Panc1 (cell line): ENCODE results near the gene POLN. TPM values are rescaled to one million over a fixed set of nuclear protein-coding genes. Genes with fewer than 3 reads are reported as not detected.

Experiments used
- ATAC-seq: fragments of 200-7000 bp; cut with Tn5 transposase; 2 replicates; pipeline ENCODE4 v1.9.1; 2020; ENCODE audit warnings: mild to moderate bottlenecking, moderate library complexity
- BruUV-seq: library from RNA; stranded (reverse); fragments of 400-500 nt; replicated peaks from 2 replicates; lab custom pipeline; 2021; lab: Mats Ljungman, UMichigan
- CTCF ChIA-PET: fragments of 300-600 bp; sonication (Branson Sonifier 250); formaldehyde crosslinking; loops from one replicate; lab custom pipeline; 2022; ENCODE audit warnings: antibody characterized with exemption; lab: Charles Lee
- POLR2A ChIA-PET: fragments of 300-600 bp; sonication (Branson Sonifier 250); formaldehyde crosslinking; loops from one replicate; lab custom pipeline; 2022; ENCODE audit warnings: antibody characterized with exemption; lab: Charles Lee
- DNase-seq: peaks from one replicate; pipeline ENCODE4 v3.0.0-alpha.2; 2010; ENCODE audit warnings: low read depth, low spot score
- H3K27ac ChIP-seq: 2 replicates; pipeline ENCODE4 v1.5.1; 2011; ENCODE audit warnings: mild to moderate bottlenecking, low read length, inconsistent platforms
- H3K27me3 ChIP-seq: fragments of 200-500 bp; sonication (Bioruptor generic); 2 replicates; pipeline ENCODE4 v1.6.0; 2014; ENCODE audit warnings: low read length, inconsistent platforms; ENCODE audit not compliant: control insufficient read depth, insufficient read depth
- H3K36me3 ChIP-seq: fragments of 200-500 bp; sonication (Bioruptor generic); 2 replicates; pipeline ENCODE4 v1.5.1; 2014; ENCODE audit warnings: inconsistent platforms, mild to moderate bottlenecking, low read length, moderate library complexity; ENCODE audit not compliant: control insufficient read depth, insufficient read depth
- H3K4me1 ChIP-seq: 2 replicates; pipeline ENCODE4 v1.5.1; 2011; ENCODE audit warnings: inconsistent platforms, mild to moderate bottlenecking, low read length, moderate library complexity; ENCODE audit not compliant: control insufficient read depth, insufficient read depth
- H3K4me3 ChIP-seq, 2 experiments: 2 replicates each; pipeline ENCODE4 v1.5.1; 2011 to 2012; ENCODE audit warnings: low read depth in 2 of 2, low read length in 2 of 2, mild to moderate bottlenecking in 2 of 2, inconsistent platforms in 1 of 2, moderate library complexity in 1 of 2
- H3K9me3 ChIP-seq: fragments of 200-500 bp; sonication (Bioruptor generic); 2 replicates; pipeline ENCODE4 v1.5.1; 2014; ENCODE audit warnings: low read depth, mild to moderate bottlenecking, inconsistent platforms, low read length, moderate library complexity; ENCODE audit not compliant: control insufficient read depth, insufficient read depth
- POLR2AphosphoS5 ChIP-seq: IDR thresholded peaks from 2 replicates; pipeline ENCODE4 v1.6.1; 2012; ENCODE audit warnings: mild to moderate bottlenecking, low read depth, low read length, moderate library complexity
- SIN3A ChIP-seq: IDR thresholded peaks from 2 replicates; pipeline ENCODE4 v1.6.1; 2012; ENCODE audit warnings: low read depth, mild to moderate bottlenecking, low read length, moderate library complexity, borderline replicate concordance; ENCODE audit not compliant: insufficient read depth
- TCF7L2 ChIP-seq: IDR thresholded peaks from 2 replicates; pipeline ENCODE4 v1.6.1; 2011; ENCODE audit warnings: mild to moderate bottlenecking, low read depth, low read length, inconsistent platforms
- in situ Hi-C: cut with HindIII; loops from 2 replicates; pipeline ENCODE4 v1.10.0; 2016; ENCODE audit warnings: low sequenced_read_pairs, low pct_unique_long_range_greater_than_20kb
- intact Hi-C: fragments of 100-400 bp; cut with micrococcal nuclease; formaldehyde crosslinking; loops from one replicate; pipeline ENCODE4 v1.10.0; 2022; ENCODE audit not compliant: unreplicated experiment
- total RNA-seq: library from RNA; stranded (reverse); gene quantifications from one replicate; pipeline ENCODE4 v1.2.1, GENCODE V29; 2021; ENCODE audit not compliant: unreplicated experiment
- TF ChIP-seq, protein P1 (sequence below), 2 experiments: IDR thresholded peaks; 2 replicates each; pipeline ENCODE4 v1.6.1; 2011 to 2012; ENCODE audit warnings: low read depth in 2 of 2, control low read depth in 1 of 2, low read length in 1 of 2, mild to moderate bottlenecking in 1 of 2, moderate library complexity in 1 of 2; ENCODE audit not compliant: insufficient read depth in 1 of 2
- TF ChIP-seq, protein P2 (sequence below): fragments of 450-650 bp; IDR thresholded peaks from 2 replicates; pipeline ENCODE4 v1.5.1; 2017; ENCODE audit warnings: mild to moderate bottlenecking

Gene POLN
- total RNA-seq, 1 experiment from 2014 or later, result 4.3 TPM

DNA sequence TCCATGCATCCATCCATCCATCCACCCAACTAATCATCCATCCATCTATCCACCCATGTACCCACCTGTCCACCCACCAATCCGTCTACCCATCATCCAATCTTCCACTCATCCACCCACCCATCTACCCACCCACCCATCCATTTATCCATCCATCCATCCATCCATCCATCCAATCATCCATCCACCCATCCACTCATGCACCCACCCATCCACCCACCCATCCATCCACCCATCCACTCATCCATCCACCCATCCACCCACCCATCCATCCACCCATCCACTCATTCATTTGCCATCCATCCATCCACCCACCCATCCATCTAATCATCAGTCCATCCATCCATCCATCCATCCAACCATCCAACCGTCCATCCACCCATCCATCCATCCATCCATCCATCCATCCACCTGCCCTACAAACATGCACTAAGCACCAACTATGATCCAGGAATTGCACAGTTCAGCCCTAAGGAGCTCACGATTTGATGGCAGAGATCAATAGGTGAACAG, 41.3 kb upstream of the POLN start:
- ATAC-seq, result no peak
- Histone ChIP-seq H3K9me3 (no peaks in the 10 kb centered on the region), H3K27ac (no peak overlapping the region), H3K27me3 (no peaks in the 10 kb centered on the region), H3K4me1 (no peaks in the 10 kb centered on the region), H3K36me3 (no peaks in the 10 kb centered on the region), H3K4me3 (no peak overlapping the region)
- ChIA-PET CTCF (no interaction called here), POLR2A (no interaction called here)
- BruUV-seq, result no TSS peak
- no peak for DNase-seq
- intact Hi-C loops, result no loop called here
- in situ Hi-C loops, result no loop called here
- TF ChIP-seq, protein P1, sequence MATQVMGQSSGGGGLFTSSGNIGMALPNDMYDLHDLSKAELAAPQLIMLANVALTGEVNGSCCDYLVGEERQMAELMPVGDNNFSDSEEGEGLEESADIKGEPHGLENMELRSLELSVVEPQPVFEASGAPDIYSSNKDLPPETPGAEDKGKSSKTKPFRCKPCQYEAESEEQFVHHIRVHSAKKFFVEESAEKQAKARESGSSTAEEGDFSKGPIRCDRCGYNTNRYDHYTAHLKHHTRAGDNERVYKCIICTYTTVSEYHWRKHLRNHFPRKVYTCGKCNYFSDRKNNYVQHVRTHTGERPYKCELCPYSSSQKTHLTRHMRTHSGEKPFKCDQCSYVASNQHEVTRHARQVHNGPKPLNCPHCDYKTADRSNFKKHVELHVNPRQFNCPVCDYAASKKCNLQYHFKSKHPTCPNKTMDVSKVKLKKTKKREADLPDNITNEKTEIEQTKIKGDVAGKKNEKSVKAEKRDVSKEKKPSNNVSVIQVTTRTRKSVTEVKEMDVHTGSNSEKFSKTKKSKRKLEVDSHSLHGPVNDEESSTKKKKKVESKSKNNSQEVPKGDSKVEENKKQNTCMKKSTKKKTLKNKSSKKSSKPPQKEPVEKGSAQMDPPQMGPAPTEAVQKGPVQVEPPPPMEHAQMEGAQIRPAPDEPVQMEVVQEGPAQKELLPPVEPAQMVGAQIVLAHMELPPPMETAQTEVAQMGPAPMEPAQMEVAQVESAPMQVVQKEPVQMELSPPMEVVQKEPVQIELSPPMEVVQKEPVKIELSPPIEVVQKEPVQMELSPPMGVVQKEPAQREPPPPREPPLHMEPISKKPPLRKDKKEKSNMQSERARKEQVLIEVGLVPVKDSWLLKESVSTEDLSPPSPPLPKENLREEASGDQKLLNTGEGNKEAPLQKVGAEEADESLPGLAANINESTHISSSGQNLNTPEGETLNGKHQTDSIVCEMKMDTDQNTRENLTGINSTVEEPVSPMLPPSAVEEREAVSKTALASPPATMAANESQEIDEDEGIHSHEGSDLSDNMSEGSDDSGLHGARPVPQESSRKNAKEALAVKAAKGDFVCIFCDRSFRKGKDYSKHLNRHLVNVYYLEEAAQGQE (IDR thresholded peaks at IDR 0.05; ENCODE audit: insufficient read depth in 1 of 2, low read depth in 2 of 2, low read length in 1 of 2), result no peak
- TF ChIP-seq SIN3A, result no peak
- no peak for TF ChIP-seq POLR2AphosphoS5
- TF ChIP-seq, protein P2, sequence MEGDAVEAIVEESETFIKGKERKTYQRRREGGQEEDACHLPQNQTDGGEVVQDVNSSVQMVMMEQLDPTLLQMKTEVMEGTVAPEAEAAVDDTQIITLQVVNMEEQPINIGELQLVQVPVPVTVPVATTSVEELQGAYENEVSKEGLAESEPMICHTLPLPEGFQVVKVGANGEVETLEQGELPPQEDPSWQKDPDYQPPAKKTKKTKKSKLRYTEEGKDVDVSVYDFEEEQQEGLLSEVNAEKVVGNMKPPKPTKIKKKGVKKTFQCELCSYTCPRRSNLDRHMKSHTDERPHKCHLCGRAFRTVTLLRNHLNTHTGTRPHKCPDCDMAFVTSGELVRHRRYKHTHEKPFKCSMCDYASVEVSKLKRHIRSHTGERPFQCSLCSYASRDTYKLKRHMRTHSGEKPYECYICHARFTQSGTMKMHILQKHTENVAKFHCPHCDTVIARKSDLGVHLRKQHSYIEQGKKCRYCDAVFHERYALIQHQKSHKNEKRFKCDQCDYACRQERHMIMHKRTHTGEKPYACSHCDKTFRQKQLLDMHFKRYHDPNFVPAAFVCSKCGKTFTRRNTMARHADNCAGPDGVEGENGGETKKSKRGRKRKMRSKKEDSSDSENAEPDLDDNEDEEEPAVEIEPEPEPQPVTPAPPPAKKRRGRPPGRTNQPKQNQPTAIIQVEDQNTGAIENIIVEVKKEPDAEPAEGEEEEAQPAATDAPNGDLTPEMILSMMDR, result no peak
- TF ChIP-seq TCF7L2, result no peak

DNA sequence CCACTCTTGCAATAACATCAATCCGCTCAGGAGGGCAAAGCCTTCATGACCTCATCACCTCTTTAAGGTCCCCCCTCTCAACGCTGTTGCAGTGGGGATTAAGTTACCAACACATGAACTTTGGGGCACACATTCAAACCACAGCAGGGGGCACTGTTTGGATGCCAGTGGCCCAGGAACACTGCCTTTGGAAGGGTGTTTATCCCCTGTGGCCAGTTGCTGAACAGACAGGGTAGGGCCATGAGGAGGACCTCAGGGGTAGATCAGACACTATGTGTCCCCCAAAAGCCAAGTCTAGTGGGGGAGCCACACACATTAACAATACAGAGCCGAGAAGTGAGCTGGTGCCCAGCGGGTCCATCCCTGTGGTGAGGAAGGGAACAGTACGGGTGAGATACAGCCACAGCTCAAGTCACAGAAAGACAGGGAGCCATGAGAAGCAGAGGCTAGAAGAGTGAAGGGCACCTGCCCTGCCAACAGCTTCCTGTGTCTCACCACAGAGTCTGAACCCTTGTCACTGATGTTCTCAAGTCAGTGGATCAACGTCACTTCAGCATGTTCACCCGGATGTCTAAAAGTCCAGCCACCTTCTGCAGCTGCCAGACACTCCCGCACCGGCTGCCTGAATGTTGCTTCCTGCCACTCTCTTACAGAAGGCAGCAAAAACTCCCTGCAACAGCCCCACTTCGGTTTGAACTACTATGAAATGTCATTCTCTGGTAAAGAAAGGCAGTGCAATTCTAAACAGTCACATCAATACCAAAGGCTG, 39.8 kb upstream of the POLN start:
- Histone ChIP-seq H3K27ac (no peak overlapping the region), H3K9me3 (no peaks in the 10 kb centered on the region), H3K4me1 (no peaks in the 10 kb centered on the region), H3K36me3 (no peaks in the 10 kb centered on the region), H3K27me3 (no peaks in the 10 kb centered on the region), H3K4me3 (no peak overlapping the region)
- CTCF ChIA-PET, result no interaction called here
- no peak for ATAC-seq
- TF ChIP-seq, protein P1 (IDR thresholded peaks at IDR 0.05; ENCODE audit: insufficient read depth in 1 of 2, low read depth in 2 of 2, low read length in 1 of 2), result no peak
- TF ChIP-seq TCF7L2 (no peak), SIN3A (no peak), POLR2AphosphoS5 (no peak)
- TF ChIP-seq, protein P2, result no peak
- in situ Hi-C loops (no loop called here), intact Hi-C loops (no loop called here)
- BruUV-seq, result no TSS peak
- no peak for DNase-seq
- POLR2A ChIA-PET, result no interaction called here
